DLD1 (cell line): Measurements from ENCODE around the gene SLC25A51.

ENCODE experiments used
- in situ Hi-C: cut with HindIII; loops from 2 replicates; pipeline ENCODE4 v1.10.0; 2017; ENCODE audit warnings: low sequenced_read_pairs

SLC25A51 gene

GRCh38 chr9:37839496-37840461, 64.1 kb downstream of the SLC25A51 start:
- in situ Hi-C loops: no loop called here
